ENCODE results near the gene SYNRG.

The SYNRG gene

GRCh38 chr17:37598145-37598544 is 11.1 kb downstream of the SYNRG start:
- DNase-seq (ENCODE audit: low read depth): no peak

GRCh38 chr17:37592291-37592690 is 16.9 kb downstream of the SYNRG start:
- DNase-seq (ENCODE audit: low read depth): no peak

DNA sequence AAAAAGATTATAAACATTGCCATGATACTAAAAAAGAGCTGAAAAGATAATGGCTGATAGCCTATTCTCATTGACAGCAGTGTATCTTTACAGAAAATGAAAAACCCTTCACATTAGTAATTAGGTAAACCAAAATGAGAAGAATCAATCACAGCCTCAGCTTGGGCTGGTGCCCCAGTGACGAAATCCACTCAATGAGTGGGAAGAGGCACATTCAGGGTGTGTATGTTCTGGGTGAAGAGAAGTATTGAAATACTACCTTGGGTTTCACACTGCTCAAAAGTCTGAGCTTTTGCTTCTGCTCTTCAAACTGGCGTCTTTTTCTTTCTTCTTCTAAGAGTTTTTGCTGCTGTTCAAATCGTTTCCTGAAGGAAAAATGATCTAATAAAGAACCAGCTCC is 24.2 kb downstream of the SYNRG start:
- no peak for DNase-seq (ENCODE audit: low read depth)

DNA sequence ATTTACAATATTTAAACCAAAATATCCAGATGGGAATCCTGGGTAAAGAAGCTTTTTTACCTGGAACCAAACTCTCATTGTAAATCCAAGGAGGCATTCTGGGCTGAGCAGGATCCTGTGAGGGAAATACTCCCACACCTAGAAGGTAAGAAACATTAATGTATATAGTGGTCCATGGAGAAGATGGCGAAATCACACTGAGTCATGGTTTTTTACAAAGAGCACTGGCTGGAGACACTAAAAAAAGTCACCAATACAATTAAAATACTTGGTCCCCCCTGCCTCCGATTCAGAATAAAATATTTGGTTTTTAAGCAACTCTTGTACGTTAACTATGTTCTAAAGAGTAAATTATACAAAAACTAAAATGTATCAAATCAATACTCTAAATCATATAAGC is 32.9 kb downstream of the SYNRG start:
- DNase-seq (ENCODE audit: low read depth): no peak

DNA sequence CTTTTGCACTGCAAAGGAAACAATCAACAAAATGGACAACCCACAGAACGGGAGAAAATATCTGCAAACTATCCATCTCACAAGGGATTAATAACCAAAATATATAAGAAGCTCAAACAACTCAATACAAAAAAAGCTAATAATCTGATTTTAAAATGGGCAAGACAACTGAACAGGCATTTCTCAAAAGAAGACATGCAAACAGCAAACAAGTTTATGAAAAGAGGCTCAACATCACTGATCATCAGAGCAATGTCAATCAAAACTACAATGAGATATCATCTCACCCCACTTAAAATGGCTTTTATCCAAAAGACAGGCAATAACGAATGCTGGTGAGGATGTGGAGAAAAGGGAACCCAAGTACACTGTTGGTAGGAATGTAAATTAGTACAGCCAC is 34.8 kb downstream of the SYNRG start:
- no peak for DNase-seq (ENCODE audit: low read depth)

- no peak for DNase-seq (ENCODE audit: low read depth)
Measured at GRCh38 chr17:37571674-37572073, 37.5 kb downstream of the SYNRG start.

DNA sequence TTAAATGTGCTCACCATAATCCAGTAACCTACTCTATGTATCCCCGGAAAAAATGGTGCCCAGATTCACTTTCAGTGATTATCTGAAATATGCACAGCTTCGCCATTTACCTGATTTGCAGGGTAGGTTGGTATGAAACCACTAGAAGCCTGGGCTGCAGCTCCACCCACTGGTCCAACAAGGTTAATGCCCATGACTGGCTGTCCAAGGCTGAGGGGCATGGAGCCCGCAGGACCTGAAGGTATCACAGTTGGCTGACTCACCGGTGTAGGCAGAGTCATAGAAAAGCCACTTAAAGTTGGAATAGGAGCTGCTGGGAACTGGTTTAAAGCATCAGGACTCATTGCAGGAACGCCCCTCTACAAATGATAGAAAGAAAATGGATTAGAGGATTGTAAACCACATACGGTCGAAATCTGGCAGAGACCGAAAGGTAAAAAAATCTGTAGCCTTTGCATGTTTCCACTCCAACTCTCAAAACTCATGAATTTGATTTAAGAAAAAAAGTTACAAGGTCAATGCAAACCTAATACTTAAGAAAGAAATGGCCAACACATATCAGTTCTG is 38.6 kb downstream of the SYNRG start:
- DNase-seq (ENCODE audit: low read depth): peak; percentile 5

DNA sequence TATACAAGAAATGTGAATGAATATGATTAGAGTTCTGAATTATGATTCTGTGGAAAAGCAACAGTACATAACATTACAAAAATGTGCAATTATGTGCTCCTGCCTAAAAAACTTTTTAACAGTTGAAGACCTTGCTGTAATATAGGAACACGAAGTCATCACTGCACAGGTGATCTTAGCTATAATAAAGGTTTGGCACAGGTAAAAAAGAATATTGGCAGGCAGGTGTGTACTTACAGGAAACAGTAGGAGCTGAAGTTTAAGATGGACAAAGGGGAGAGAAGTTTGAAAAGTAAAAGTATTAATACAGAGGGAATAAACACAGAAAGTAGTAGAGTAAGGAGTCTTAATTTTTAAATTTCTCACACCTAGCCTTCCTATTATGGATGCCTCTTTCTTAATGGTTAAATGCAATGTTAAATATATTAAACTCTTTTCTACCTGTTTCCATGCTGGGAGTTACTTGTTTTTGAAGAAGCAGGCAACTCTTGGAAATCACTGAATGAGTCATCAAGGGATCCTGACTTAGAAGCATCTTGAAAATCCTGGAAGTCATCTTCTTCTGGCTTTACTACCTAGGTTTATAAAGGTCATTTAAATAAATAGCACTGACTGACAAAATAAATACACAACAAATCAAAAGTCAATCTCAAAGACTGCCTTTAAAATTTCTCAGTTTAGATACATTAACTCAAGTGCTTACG is 40.7 kb downstream of the SYNRG start:
- DNase-seq (ENCODE audit: low read depth): no peak

DNA sequence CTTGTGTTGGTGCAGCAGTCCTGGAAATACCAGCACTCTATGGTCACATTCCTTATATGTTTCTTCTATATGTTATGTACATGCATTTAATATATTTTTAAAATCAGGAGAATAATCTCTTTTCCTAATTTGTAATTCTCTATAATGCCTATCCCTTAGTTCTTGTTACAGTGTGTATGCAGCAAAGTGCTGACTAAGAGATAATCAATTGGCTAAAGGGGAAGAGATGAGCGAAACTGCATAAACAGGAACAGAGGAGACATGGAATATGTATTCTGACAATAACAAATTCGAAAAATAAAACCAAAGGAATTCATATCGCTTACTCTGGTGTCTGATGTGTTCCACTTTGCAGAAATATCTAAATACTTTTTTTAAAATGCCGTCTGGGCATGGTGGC is 41.7 kb downstream of the SYNRG start:
- no peak for DNase-seq (ENCODE audit: low read depth)

GRCh38 chr17:37567137-37567536 is 42.1 kb downstream of the SYNRG start:
- no peak for DNase-seq (ENCODE audit: low read depth)

GRCh38 chr17:37564252-37564651 is 45.0 kb downstream of the SYNRG start:
- DNase-seq (ENCODE audit: low read depth): no peak

DNA sequence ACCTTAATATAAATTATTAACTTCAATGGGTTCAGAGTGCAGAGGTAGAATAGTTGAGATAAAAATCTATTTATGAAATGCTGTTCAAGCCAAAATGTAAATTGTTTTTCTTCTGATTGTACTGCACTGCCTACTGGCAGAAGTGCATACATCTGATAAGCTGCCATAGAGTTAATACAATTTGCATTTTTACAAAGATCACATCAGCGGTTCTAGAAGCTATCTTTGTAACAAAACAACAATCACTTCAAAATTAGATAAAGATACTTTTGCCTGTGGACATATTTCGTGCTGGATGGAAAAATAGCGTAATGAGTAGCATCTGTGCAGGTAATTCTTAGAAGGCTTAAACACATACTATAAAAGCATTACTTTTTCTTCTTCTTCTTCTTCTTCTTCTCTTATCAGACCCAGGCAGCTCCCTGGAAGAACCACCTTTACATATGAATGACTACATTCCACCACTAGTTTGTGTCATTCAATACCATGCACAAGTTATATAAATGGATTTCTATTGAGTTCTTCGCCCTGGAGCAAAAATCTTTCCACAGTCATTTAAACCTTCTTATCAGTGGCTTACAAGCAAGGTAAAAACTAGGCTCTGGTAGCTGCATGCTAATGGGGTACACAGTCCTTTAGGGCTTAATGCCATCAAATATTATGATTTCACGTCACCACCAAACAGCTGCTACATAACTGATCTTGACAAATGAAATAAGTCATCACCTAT is 47.0 kb downstream of the SYNRG start:
- DNase-seq (ENCODE audit: low read depth): no peak

- no peak for DNase-seq (ENCODE audit: low read depth)
Measured at GRCh38 chr17:37558299-37558698, 50.9 kb downstream of the SYNRG start.

DNA sequence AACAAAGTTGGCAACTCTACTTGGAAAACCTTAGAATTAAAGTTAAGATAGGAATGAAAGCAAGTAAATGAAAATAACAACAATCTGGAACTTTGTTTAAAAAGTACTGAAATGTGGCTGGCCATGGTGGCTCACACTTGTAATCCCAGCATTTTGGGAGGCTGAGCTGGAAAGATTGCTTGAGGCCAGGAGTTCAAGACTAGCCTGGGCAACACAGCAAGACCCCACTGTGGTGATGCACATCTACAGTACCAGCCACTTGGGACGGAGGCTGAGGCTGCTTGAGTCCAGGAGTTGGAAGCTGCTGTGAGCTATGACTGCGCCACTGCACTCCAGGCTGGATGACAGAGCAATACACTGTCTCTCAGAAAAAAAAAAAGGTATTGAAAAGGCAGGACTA is 51.7 kb downstream of the SYNRG start:
- no peak for DNase-seq (ENCODE audit: low read depth)

- DNase-seq (ENCODE audit: low read depth): no peak
Measured at GRCh38 chr17:37555386-37555785, 53.8 kb downstream of the SYNRG start.

- no peak for DNase-seq (ENCODE audit: low read depth)
Measured at GRCh38 chr17:37553401-37553966, 55.7 kb downstream of the SYNRG start.

DNA sequence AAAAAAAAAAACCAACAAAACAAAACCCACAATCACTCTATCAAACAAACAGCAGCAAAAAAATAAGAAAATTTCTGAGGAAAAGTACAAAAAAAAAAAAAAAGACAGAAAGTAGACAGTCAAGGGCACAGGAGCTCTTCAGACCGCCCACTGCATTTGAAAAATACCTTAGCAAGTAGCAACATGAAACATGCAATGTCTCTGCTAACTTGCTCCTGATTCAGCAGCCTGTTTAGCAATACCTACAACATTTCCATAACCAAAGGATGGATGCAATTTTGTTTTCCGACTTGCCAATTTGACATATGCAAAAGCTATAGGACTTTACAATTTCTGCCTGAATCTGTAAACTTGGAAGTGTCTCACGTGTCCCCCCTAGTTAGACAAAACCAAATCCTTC is 57.4 kb downstream of the SYNRG start:
- no peak for DNase-seq (ENCODE audit: low read depth)

DNA sequence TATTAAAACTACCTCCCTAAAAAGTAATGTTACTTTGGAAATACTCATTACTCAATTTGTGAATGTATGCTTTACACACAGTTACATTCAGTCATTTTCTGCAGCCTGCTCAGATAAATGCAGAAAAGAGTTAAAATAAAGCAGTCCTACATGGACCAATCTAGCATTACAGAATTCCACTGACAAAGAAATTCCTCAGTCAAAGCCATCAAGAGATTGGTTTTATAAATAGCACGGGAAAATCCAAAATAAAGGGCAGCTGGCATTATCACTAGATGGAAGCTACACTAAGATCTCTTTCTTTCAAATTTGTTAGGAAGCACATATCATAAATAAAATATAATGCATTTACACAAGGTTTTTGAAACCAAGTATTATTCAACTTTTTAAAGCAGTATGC is 61.2 kb downstream of the SYNRG start:
- no peak for DNase-seq (ENCODE audit: low read depth)

DNA sequence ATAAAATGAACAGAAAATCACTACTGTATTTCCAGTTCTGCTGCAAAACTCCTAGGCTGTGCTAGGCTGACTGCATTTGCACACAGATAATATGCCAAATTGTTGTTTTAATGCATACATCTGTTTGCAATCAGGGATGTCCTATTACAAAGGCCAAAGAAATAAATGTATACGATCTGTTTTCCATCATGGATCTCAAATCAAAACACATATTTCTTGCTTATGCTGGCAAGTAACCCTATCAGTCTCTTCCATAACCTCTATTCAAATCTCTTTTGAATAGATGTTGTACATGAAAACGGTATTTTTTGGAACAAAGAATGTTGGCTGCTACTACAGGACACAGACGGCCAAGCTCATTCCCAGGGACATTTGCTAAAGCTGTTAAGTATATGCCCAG is 62.9 kb downstream of the SYNRG start:
- DNase-seq (ENCODE audit: low read depth): no peak

- no peak for DNase-seq (ENCODE audit: low read depth)
Measured at GRCh38 chr17:37545486-37545885, 63.7 kb downstream of the SYNRG start.

- no peak for DNase-seq (ENCODE audit: low read depth)
Measured at GRCh38 chr17:37543637-37544052, 65.6 kb downstream of the SYNRG start.

GRCh38 chr17:37541880-37542660 is 67.1 kb downstream of the SYNRG start:
- no peak for DNase-seq (ENCODE audit: low read depth)

All from activated T-cell treated with anti-CD3 and anti-CD28 coated beads for 1 hour (primary cell).